GM18858 (cell line): Measurements from ENCODE around the gene ATG101.

Experiments used
- ATAC-seq: cut with Tn5 transposase; IDR thresholded peaks from one replicate; pipeline ENCODE4 v1.9.1; 2021; ENCODE audit not compliant: unreplicated experiment

Gene ATG101

GRCh38 chr12:52079576-52080402 is 10.0 kb downstream of the ATG101 start, which contains the start of gene SMIM41:
Gene SMIM41, plus strand, starts transcription at chr12:52079704. Its CDS starts 76 bp downstream, at chr12:52079780.
- no peak for ATAC-seq

GRCh38 chr12:52080403-52081251 is 10.8 kb downstream of the ATG101 start:
- ATAC-seq: no peak

- no peak for ATAC-seq
Observed at GRCh38 chr12:52081263-52081733, 11.5 kb downstream of the ATG101 start.

- no peak for ATAC-seq
Observed at GRCh38 chr12:52082026-52082668, 12.4 kb downstream of the ATG101 start.

GRCh38 chr12:52082669-52082987 is 12.8 kb downstream of the ATG101 start:
- no peak for ATAC-seq

GRCh38 chr12:52082988-52083637 is 13.3 kb downstream of the ATG101 start:
- ATAC-seq: no peak

GRCh38 chr12:52083638-52083996 is 13.8 kb downstream of the ATG101 start:
- no peak for ATAC-seq

- no peak for ATAC-seq
Observed at GRCh38 chr12:52084491-52085231, 14.9 kb downstream of the ATG101 start.

- ATAC-seq: no peak
Observed at GRCh38 chr12:52085682-52086180, 16.0 kb downstream of the ATG101 start.

- no peak for ATAC-seq
Observed at GRCh38 chr12:52086366-52086765, 16.6 kb downstream of the ATG101 start.

- no peak for ATAC-seq
Observed at GRCh38 chr12:52086944-52087835, 17.4 kb downstream of the ATG101 start.

- no peak for ATAC-seq
Observed at GRCh38 chr12:52087961-52088820, 18.4 kb downstream of the ATG101 start.

GRCh38 chr12:52089491-52089890 is 19.7 kb downstream of the ATG101 start:
- ATAC-seq: no peak

- ATAC-seq: no peak
Observed at GRCh38 chr12:52090291-52090690, 20.5 kb downstream of the ATG101 start.

- ATAC-seq: no peak
Observed at GRCh38 chr12:52091061-52091460, 21.3 kb downstream of the ATG101 start.

GRCh38 chr12:52091869-52092268 is 22.1 kb downstream of the ATG101 start:
- no peak for ATAC-seq

GRCh38 chr12:52093346-52093745 is 23.6 kb downstream of the ATG101 start:
- ATAC-seq: no peak

GRCh38 chr12:52096332-52097044 is 26.7 kb downstream of the ATG101 start:
- ATAC-seq: no peak
